CD14-positive monocyte (primary cell): Measurements from ENCODE around the gene METTL22. TPM values are rescaled to one million over a fixed set of nuclear protein-coding genes. Genes with fewer than 3 reads are reported as not detected.

Source experiments
- DNase-seq, 3 donors: peaks; one replicate each; pipeline ENCODE4 v3.0.0-alpha.2; 2011 to 2022
- H2AFZ ChIP-seq: 2 replicates; pipeline ENCODE4 v1.6.0; 2012; ENCODE audit warnings: mild to moderate bottlenecking, low read depth, low read length, inconsistent platforms; ENCODE audit not compliant: insufficient read depth, poor library complexity, severe bottlenecking
- H3K27ac ChIP-seq, 2 donors: 1 replicate in 1 of 2; 2 replicates in 1 of 2; pipeline ENCODE4 v1.5.1; 2012 to 2013; ENCODE audit warnings: low read length in 2 of 2, control low read depth in 1 of 2, inconsistent platforms in 1 of 2, low read depth in 1 of 2, mild to moderate bottlenecking in 1 of 2
- H3K27me3 ChIP-seq, 2 donors: one replicate each; pipeline versions ENCODE4 v1.6.0 to v1.6.1; 2011 to 2013; ENCODE audit warnings: low read length in 2 of 2; ENCODE audit not compliant: control insufficient read depth in 2 of 2, insufficient read depth in 2 of 2
- H3K36me3 ChIP-seq, 2 donors: replicated peaks in 1 of 2; 1 replicate in 1 of 2; 2 replicates in 1 of 2; pipeline versions ENCODE4 v1.5.1 to v1.6.1; 2012 to 2013; ENCODE audit warnings: low read length in 2 of 2, control low read depth in 1 of 2, inconsistent platforms in 1 of 2, mild to moderate bottlenecking in 1 of 2; ENCODE audit not compliant: insufficient read depth in 2 of 2, control insufficient read depth in 1 of 2
- H3K4me1 ChIP-seq, 2 donors: 1 replicate in 1 of 2; 2 replicates in 1 of 2; pipeline versions ENCODE4 v1.5.1 to v1.6.1; 2012 to 2013; ENCODE audit warnings: low read length in 2 of 2, control low read depth in 1 of 2, inconsistent platforms in 1 of 2, mild to moderate bottlenecking in 1 of 2, moderate library complexity in 1 of 2; ENCODE audit not compliant: insufficient read depth in 2 of 2, control insufficient read depth in 1 of 2
- H3K4me2 ChIP-seq: replicated peaks from 2 replicates; pipeline ENCODE3; 2012; ENCODE audit warnings: low read length, moderate library complexity, mild to moderate bottlenecking; ENCODE audit not compliant: poor library complexity, severe bottlenecking; ENCODE audit errors: extremely low read depth
- H3K4me3 ChIP-seq, 3 experiments: fragments of 200-600 bp in 1 of 3; sonication (generic) in 1 of 3; replicated peaks in 1 of 3; 1 replicate in 2 of 3; 2 replicates in 1 of 3; pipeline ENCODE4 v1.5.1; 2011 to 2013; ENCODE audit warnings: low read length in 3 of 3, mild to moderate bottlenecking in 3 of 3, control low read depth in 2 of 3, low read depth in 2 of 3, inconsistent platforms in 1 of 3, moderate library complexity in 1 of 3
- H3K79me2 ChIP-seq: 2 replicates; pipeline ENCODE4 v1.6.0; 2012; ENCODE audit warnings: mild to moderate bottlenecking, control low read depth, inconsistent platforms, low read length, moderate library complexity; ENCODE audit not compliant: insufficient read depth
- H3K9ac ChIP-seq: 2 replicates; pipeline ENCODE4 v1.6.0; 2017; ENCODE audit warnings: low read length, mild to moderate bottlenecking; ENCODE audit not compliant: insufficient read depth, poor library complexity, severe bottlenecking
- H3K9me3 ChIP-seq, 2 donors: replicated peaks in 1 of 2; 1 replicate in 1 of 2; 2 replicates in 1 of 2; pipeline versions ENCODE4 v1.5.1 to v1.6.1; 2012 to 2013; ENCODE audit warnings: low read length in 2 of 2, control low read depth in 1 of 2; ENCODE audit not compliant: control insufficient read depth in 1 of 2, insufficient read depth in 1 of 2
- H4K20me1 ChIP-seq: 2 replicates; pipeline ENCODE4 v1.6.0; 2012; ENCODE audit warnings: mild to moderate bottlenecking, low read length, control low read depth, moderate library complexity; ENCODE audit not compliant: insufficient read depth
- H3K27ac Mint-ChIP-seq, 7 donors: one replicate each; pipeline ENCODE4 v1.8.0; 2020; ENCODE audit warnings: mild to moderate bottlenecking in 7 of 7, mixed read lengths in 7 of 7, moderate library complexity in 6 of 7, inconsistent platforms in 2 of 7
- H3K27me3 Mint-ChIP-seq, 3 donors: one replicate each; pipeline ENCODE4 v1.8.0; 2021 to 2022; ENCODE audit warnings: low read depth in 3 of 3, mild to moderate bottlenecking in 3 of 3, mixed read lengths in 3 of 3, moderate library complexity in 3 of 3, inconsistent platforms in 1 of 3
- H3K36me3 Mint-ChIP-seq, 2 donors: one replicate each; pipeline ENCODE4 v1.8.0; 2020; ENCODE audit warnings: mixed read lengths in 2 of 2, inconsistent platforms in 1 of 2, mild to moderate bottlenecking in 1 of 2
- H3K4me1 Mint-ChIP-seq: one replicate; pipeline ENCODE4 v1.8.0; 2020; ENCODE audit warnings: mild to moderate bottlenecking, mixed read lengths
- H3K4me3 Mint-ChIP-seq, 2 donors: one replicate each; pipeline ENCODE4 v1.8.0; 2020; ENCODE audit warnings: mild to moderate bottlenecking in 2 of 2, mixed read lengths in 2 of 2, moderate library complexity in 1 of 2
- H3K9me3 Mint-ChIP-seq, 7 donors: one replicate each; pipeline ENCODE4 v1.8.0; 2020 to 2022; ENCODE audit warnings: mixed read lengths in 7 of 7, mild to moderate bottlenecking in 6 of 7, moderate library complexity in 6 of 7, inconsistent platforms in 2 of 7
- WGBS: methylation state at CpG from one replicate; pipeline ENCODE4 v1.1.5; 2013; ENCODE audit warnings: missing lambda C conversion rate; ENCODE audit not compliant: insufficient coverage; 5-methylcytosine and 5-hydroxymethylcytosine counted together
- intact Hi-C, 2 donors: fragments of 100-400 bp; cut with micrococcal nuclease; formaldehyde crosslinking; loops; one replicate each; pipeline versions ENCODE4 v1.15.0 to v1.15.1; 2023
- polyA plus RNA-seq, 3 donors: library from polyadenylated mRNA; depleted of rRNA in 1 of 3; unstranded in 2 of 3; stranded (reverse) in 1 of 3; fragments of 300-500 nt in 2 of 3; fragments of >200 nt in 1 of 3; fragmentation: Illumina TruSeq in 2 of 3; gene quantifications; 1 replicate in 2 of 3; 2 replicates in 1 of 3; pipeline ENCODE4 v1.2.3, GENCODE V29; 2012 to 2021
- TF ChIP-seq, protein P1 (sequence below): fragments of 200-600 bp; IDR thresholded peaks from one replicate; pipeline ENCODE4 v1.8.0; 2022; ENCODE audit warnings: antibody characterized with exemption, mild to moderate bottlenecking

METTL22 gene
- polyA plus RNA-seq, 3 donors: 36.0 to 44.0 (median 38.9) TPM

DNA sequence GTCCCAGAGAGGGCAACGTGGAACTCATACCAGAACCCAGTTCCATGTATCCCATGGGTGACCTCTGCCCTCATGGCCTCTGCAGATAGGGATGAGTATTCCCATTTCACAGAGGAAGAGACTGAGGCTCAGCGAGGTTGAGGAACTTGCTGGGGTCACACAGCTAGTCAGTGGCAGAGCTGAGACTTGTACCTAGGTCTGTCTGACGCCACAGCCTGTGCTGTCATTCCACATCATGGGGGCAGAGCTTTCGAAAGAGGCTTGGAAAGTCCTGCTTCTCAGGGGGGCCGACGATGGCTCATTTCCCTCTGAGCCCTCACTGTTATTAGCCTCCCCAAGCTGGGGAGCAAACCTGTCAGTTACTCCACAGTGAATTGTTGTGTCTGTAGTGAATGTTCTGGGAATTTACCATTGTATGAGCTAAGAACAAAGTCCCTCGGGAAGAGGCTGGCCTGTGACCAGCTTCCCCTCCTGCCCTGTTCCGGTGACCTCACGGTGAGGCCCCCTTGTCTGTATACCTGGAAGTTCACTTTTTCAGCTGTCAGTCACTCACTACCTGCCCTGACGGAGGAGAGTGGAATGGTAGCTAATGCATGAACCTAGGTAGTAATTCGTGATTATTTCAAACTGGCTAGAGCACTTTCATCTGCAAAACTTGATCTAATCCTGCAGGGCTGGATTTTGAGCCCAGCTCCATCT lies 8.9 kb downstream of the METTL22 start:
- intact Hi-C loops: loop anchor here (5.0 to 10.0 kb wide), 5 partner anchors 42 to 484 kb away; partner anchors contain the start of genes ABAT (in 1 of the 2), LITAFD (in 1 of the 2), PMM2 (in 1 of the 2) and TMEM186 (in 1 of the 2)
- H3K36me3 Mint-ChIP-seq: peaks cover 69 to 83% of the 10 kb centered on the region in 2 donors
- H3K27me3 Mint-ChIP-seq: no peaks in the 10 kb centered on the region
- H3K4me3 ChIP-seq: no peak overlapping the region
- H3K9me3 Mint-ChIP-seq: peaks cover 0 to 5% (median 0%) of the 10 kb centered on the region in 7 donors
- H3K27me3 ChIP-seq: no peaks in the 10 kb centered on the region
- no peaks in the 10 kb centered on the region for H3K9me3 ChIP-seq
- H3K4me3 Mint-ChIP-seq: no peak overlapping the region
- peaks cover 60 to 71% of the 10 kb centered on the region in 2 donors for H3K36me3 ChIP-seq
- TF ChIP-seq, protein P1, sequence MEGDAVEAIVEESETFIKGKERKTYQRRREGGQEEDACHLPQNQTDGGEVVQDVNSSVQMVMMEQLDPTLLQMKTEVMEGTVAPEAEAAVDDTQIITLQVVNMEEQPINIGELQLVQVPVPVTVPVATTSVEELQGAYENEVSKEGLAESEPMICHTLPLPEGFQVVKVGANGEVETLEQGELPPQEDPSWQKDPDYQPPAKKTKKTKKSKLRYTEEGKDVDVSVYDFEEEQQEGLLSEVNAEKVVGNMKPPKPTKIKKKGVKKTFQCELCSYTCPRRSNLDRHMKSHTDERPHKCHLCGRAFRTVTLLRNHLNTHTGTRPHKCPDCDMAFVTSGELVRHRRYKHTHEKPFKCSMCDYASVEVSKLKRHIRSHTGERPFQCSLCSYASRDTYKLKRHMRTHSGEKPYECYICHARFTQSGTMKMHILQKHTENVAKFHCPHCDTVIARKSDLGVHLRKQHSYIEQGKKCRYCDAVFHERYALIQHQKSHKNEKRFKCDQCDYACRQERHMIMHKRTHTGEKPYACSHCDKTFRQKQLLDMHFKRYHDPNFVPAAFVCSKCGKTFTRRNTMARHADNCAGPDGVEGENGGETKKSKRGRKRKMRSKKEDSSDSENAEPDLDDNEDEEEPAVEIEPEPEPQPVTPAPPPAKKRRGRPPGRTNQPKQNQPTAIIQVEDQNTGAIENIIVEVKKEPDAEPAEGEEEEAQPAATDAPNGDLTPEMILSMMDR: no peak
- no peak overlapping the region for H3K9ac ChIP-seq
- no peak overlapping the region for H3K4me2 ChIP-seq
- DNase-seq: peak in 1 of 3 donors; percentile 44
- WGBS: 95% methylated on average over 4 of the region's 11 CpGs
- peak overlapping the region in 1 of 2 donors; percentile 98 for H3K27ac ChIP-seq
- no peaks in the 10 kb centered on the region for H4K20me1 ChIP-seq
- H3K27ac Mint-ChIP-seq: peak overlapping the region; percentile 83 to 100 (median 100)
- no peak overlapping the region for H2AFZ ChIP-seq
- H3K79me2 ChIP-seq: peaks cover 44% of the 10 kb centered on the region
- peaks cover 40% of the 10 kb centered on the region for H3K4me1 Mint-ChIP-seq
- H3K4me1 ChIP-seq: peaks cover 28 to 41% of the 10 kb centered on the region in 2 donors

DNA sequence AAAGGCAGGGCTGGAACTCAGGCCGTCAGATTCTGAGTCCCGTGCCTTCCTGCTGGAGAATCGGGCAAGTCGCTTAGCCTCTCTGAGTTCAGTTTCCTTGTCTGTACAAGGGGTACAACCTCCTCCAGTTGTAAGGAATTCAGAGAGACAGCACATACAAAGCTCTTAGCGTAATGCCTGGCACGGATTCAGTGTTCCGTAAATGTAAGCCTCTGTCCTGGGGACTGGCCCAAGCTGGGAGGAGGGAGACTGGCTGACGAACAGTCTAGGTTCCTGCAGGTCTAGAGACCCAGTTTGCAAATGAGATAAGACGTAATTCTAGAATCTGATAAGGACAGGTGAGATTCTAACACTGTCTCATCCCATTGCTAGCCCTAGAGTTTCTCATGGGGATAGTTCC lies 9.9 kb downstream of the METTL22 start:
- WGBS: 97% methylated on average over 8 of the region's 9 CpGs
- intact Hi-C loops: loop anchor here (5.0 to 10.0 kb wide), 5 partner anchors 41 to 483 kb away; partner anchors contain the start of genes ABAT (in 1 of the 2), LITAFD (in 1 of the 2), PMM2 (in 1 of the 2) and TMEM186 (in 1 of the 2)
- H3K4me1 ChIP-seq: peaks cover 28 to 41% of the 10 kb centered on the region in 2 donors
- no peaks in the 10 kb centered on the region for H3K27me3 ChIP-seq
- peak overlapping the region in 1 of 2 donors; percentile 20 for H3K4me3 Mint-ChIP-seq
- H3K79me2 ChIP-seq: peaks cover 34% of the 10 kb centered on the region
- H2AFZ ChIP-seq: no peak overlapping the region
- H3K36me3 Mint-ChIP-seq: peaks cover 68 to 82% of the 10 kb centered on the region in 2 donors
- H3K36me3 ChIP-seq: peaks cover 57 to 71% of the 10 kb centered on the region in 2 donors
- H3K27ac Mint-ChIP-seq: peak overlapping the region; percentile 100
- H3K27ac ChIP-seq: peak overlapping the region; percentile 91 to 98
- H3K4me2 ChIP-seq: no peak overlapping the region
- H3K4me1 Mint-ChIP-seq: peaks cover 40% of the 10 kb centered on the region
- no peaks in the 10 kb centered on the region for H3K9me3 ChIP-seq
- no peak for DNase-seq
- peaks cover 0 to 5% (median 0%) of the 10 kb centered on the region in 7 donors for H3K9me3 Mint-ChIP-seq
- H3K9ac ChIP-seq: peak overlapping the region; percentile 75
- no peaks in the 10 kb centered on the region for H4K20me1 ChIP-seq
- H3K27me3 Mint-ChIP-seq: no peaks in the 10 kb centered on the region
- TF ChIP-seq, protein P1: no peak
- no peak overlapping the region for H3K4me3 ChIP-seq
